ENCODE data around the gene PIGU. TPM values are rescaled to one million over a fixed set of nuclear protein-coding genes. Genes with fewer than 3 reads are reported as not detected.

The PIGU gene
- total and polyA plus RNA-seq, 2 of the 13 experiments (the other 11 are each of a cell fraction or from before 2014, with no cell fraction given) = 45.5 to 231 TPM

GRCh38 chr20:34515484-34516246 lies 161.2 kb downstream of the PIGU start (continued):
- peak; percentile 46 for TF ChIP-seq AKNA (CRISPR knock-in tag; IDR thresholded peaks at IDR 0.05; ENCODE audit: borderline replicate concordance)
- no peak for TF ChIP-seq PAF1 (CRISPR knock-in tag; IDR thresholded peaks at IDR 0.05)
- no peak for TF ChIP-seq RARG (CRISPR knock-in tag; IDR thresholded peaks at IDR 0.05; ENCODE audit: low read depth)
- TF ChIP-seq, protein P1, sequence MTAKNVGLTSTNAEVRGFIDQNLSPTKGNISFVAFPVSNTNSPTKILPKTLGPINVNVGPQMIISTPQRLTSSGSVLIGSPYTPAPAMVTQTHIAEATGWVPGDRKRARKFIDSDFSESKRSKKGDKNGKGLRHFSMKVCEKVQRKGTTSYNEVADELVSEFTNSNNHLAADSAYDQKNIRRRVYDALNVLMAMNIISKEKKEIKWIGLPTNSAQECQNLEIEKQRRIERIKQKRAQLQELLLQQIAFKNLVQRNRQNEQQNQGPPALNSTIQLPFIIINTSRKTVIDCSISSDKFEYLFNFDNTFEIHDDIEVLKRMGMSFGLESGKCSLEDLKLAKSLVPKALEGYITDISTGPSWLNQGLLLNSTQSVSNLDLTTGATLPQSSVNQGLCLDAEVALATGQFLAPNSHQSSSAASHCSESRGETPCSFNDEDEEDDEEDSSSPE (CRISPR knock-in tag; IDR thresholded peaks at IDR 0.05) = no peak
- TF ChIP-seq SMARCE1 (IDR thresholded peaks at IDR 0.05; ENCODE audit: borderline replicate concordance) = no peak
- TF ChIP-seq SKIL (CRISPR knock-in tag; IDR thresholded peaks at IDR 0.05; ENCODE audit: borderline replicate concordance) = no peak
- no peak; the same call in 1 of the 2 replicates for TF ChIP-seq CHD2 (IDR thresholded peaks at IDR 0.05; ENCODE audit: low read depth, low read length)
- TF ChIP-seq SALL1 (CRISPR knock-in tag; IDR thresholded peaks at IDR 0.05) = no peak
- no peak; the same call in 1 of the 2 replicates for TF ChIP-seq JDP2 (CRISPR knock-in tag; IDR thresholded peaks at IDR 0.05; ENCODE audit: borderline replicate concordance)
- no peak for TF ChIP-seq ZBTB1 (CRISPR knock-in tag; IDR thresholded peaks at IDR 0.05; ENCODE audit: borderline replicate concordance)
- TF ChIP-seq GTF3A (CRISPR knock-in tag; conservative IDR thresholded peaks at IDR 0.05) = peak; percentile 62; the same call in 1 of the 2 replicates
- TF ChIP-seq SNAI1 (CRISPR knock-in tag; IDR thresholded peaks at IDR 0.05; ENCODE audit: borderline replicate concordance) = no peak
- TF ChIP-seq NFE2L2 (IDR thresholded peaks at IDR 0.05; ENCODE audit: low read length) = no peak
- TF ChIP-seq MAFG (CRISPR knock-in tag; IDR thresholded peaks at IDR 0.05) = no peak
- TF ChIP-seq ATF7 (IDR thresholded peaks at IDR 0.05) = no peak
- TF ChIP-seq ATF7 (CRISPR knock-in tag; IDR thresholded peaks at IDR 0.05) = no peak
- TF ChIP-seq ZFP36 (IDR thresholded peaks at IDR 0.05; ENCODE audit: borderline replicate concordance, low read depth, low read length, partially characterized antibody) = no peak
- TF ChIP-seq ZNF790 (CRISPR knock-in tag; IDR thresholded peaks at IDR 0.05; ENCODE audit: borderline replicate concordance) = 0 out of 2 replicates have a peak, but pooled peaks have one; percentile 55
- TF ChIP-seq STAT5B (CRISPR knock-in tag; IDR thresholded peaks at IDR 0.05) = no peak
- no peak for TF ChIP-seq CREB1 (IDR thresholded peaks at IDR 0.05)
- TF ChIP-seq CREB1 (CRISPR knock-in tag; IDR thresholded peaks at IDR 0.05) = no peak
- TF ChIP-seq IKZF4 (CRISPR knock-in tag; IDR thresholded peaks at IDR 0.05; ENCODE audit: borderline replicate concordance, low read depth, not compliant biosample characterization) = no peak
- no peak; the same call in 1 of the 2 replicates for TF ChIP-seq DPF2 (CRISPR knock-in tag; IDR thresholded peaks at IDR 0.05; ENCODE audit: borderline replicate concordance, low read depth)
